ENCODE measurements around the gene PPFIA2.

Gene PPFIA2

DNA sequence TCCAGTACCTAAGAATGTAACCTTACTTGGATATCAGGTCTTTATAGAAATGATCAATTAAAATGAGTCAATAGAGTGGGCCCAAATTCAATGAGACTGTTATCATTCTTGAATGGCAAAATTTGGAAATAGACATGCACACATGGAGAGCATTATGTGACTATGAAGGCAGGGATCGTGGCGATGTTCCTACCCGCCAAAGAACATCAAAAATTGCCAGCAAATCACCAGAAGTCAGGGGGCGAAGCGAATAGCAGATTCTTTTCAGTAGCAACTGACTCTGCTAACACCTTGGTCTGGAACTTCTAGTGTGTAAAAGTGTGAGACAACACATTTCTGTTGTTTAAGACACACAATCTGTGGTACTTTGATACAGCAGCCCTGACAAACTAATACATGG lies 488.8 kb downstream of the PPFIA2 start:
- H3K9me3 ChIP-seq, result no peaks in the 10 kb centered on the region
- H3K4me1 ChIP-seq, result peaks cover 6% of the 10 kb centered on the region
- H3K27me3 ChIP-seq (ENCODE audit: low read depth), result no peaks in the 10 kb centered on the region
- no peak overlapping the region for H3K4me3 ChIP-seq
- no peak for DNase-seq (ENCODE audit: low spot score in 2 of 2)
- in situ Hi-C loops (cut with MboI; ENCODE audit: low sequenced_read_pairs), result no loop called here
- no peaks in the 10 kb centered on the region for H3K36me3 ChIP-seq (replicated peaks)

- Histone ChIP-seq H3K36me3 (replicated peaks) (no peaks in the 10 kb centered on the region), H3K9me3 (no peaks in the 10 kb centered on the region), H3K4me3 (no peak overlapping the region), H3K4me1 (peaks cover 13% of the 10 kb centered on the region), H3K27me3 (ENCODE audit: low read depth) (no peaks in the 10 kb centered on the region)
- DNase-seq (ENCODE audit: low spot score in 2 of 2), result no peak
- in situ Hi-C loops (cut with MboI; ENCODE audit: low sequenced_read_pairs), result no loop called here
Observed at GRCh38 chr12:81263072-81263471, 496.1 kb downstream of the PPFIA2 start.

GRCh38 chr12:81261508-81262207 lies 497.5 kb downstream of the PPFIA2 start:
- H3K4me3 ChIP-seq, result no peak overlapping the region
- H3K4me1 ChIP-seq, result peaks cover 13% of the 10 kb centered on the region
- H3K9me3 ChIP-seq, result no peaks in the 10 kb centered on the region
- peak in 1 of 2 experiments; percentile 22 for DNase-seq (ENCODE audit: low spot score in 2 of 2)
- no peaks in the 10 kb centered on the region for H3K27me3 ChIP-seq (ENCODE audit: low read depth)
- no peaks in the 10 kb centered on the region for H3K36me3 ChIP-seq (replicated peaks)
- in situ Hi-C loops (cut with MboI; ENCODE audit: low sequenced_read_pairs), result no loop called here

DNA sequence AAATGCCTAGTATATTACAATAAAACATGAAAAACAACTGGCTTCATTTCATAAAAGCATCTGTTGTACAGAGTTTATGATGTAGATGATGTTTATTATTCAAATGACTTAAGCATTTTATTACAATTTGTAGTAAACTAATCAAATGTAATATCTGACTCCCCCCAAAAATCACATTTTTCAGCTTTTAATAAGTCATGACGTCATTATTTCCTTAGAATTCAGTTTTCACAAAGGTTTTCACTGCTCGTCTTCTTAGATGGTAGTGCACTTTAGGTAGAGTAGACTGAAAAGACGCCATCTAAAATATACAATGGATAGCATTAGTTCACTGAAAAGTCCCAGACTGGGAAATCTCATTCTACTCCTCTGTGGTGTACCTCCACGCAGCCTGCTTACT lies 499.8 kb downstream of the PPFIA2 start:
- peaks cover 13% of the 10 kb centered on the region for H3K4me1 ChIP-seq
- H3K27me3 ChIP-seq (ENCODE audit: low read depth), result no peaks in the 10 kb centered on the region
- H3K36me3 ChIP-seq (replicated peaks), result no peaks in the 10 kb centered on the region
- in situ Hi-C loops (cut with MboI; ENCODE audit: low sequenced_read_pairs), result no loop called here
- H3K9me3 ChIP-seq, result no peaks in the 10 kb centered on the region
- DNase-seq (ENCODE audit: low spot score in 2 of 2), result no peak
- no peak overlapping the region for H3K4me3 ChIP-seq

GRCh38 chr12:81257947-81258551 lies 501.1 kb downstream of the PPFIA2 start:
- Histone ChIP-seq H3K9me3 (no peaks in the 10 kb centered on the region), H3K36me3 (replicated peaks) (no peaks in the 10 kb centered on the region), H3K4me3 (no peak overlapping the region), H3K4me1 (peaks cover 12% of the 10 kb centered on the region), H3K27me3 (ENCODE audit: low read depth) (no peaks in the 10 kb centered on the region)
- DNase-seq (ENCODE audit: low spot score in 2 of 2), result peak; percentile 24 to 64
- in situ Hi-C loops (cut with MboI; ENCODE audit: low sequenced_read_pairs), result no loop called here

GRCh38 chr12:81255947-81256346 lies 503.2 kb downstream of the PPFIA2 start:
- in situ Hi-C loops (cut with MboI; ENCODE audit: low sequenced_read_pairs), result no loop called here
- no peak for DNase-seq (ENCODE audit: low spot score in 2 of 2)
- no peak overlapping the region for H3K4me3 ChIP-seq
- no peaks in the 10 kb centered on the region for H3K9me3 ChIP-seq
- no peaks in the 10 kb centered on the region for H3K27me3 ChIP-seq (ENCODE audit: low read depth)
- H3K4me1 ChIP-seq, result no peaks in the 10 kb centered on the region
- no peaks in the 10 kb centered on the region for H3K36me3 ChIP-seq (replicated peaks)

DNA sequence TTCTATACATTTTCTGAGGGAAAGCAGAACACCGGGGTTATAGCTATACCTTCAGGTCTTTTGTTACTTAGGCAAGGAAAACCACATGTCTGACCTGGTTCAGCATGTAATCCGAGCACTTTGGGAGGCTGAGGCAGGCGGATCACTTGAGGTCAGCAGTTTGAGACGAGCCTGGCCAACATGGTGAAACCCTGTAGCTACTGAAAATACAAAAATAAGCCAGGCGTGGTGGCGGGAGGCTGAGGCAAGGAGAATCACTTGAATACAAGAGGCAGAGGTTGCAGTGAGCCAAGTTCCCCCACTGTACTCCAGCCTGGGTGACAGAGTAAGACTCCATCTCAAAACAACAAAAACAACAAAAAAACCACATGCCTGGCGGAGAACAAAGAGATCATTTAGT lies 503.7 kb downstream of the PPFIA2 start:
- no peak overlapping the region for H3K4me3 ChIP-seq
- no peaks in the 10 kb centered on the region for H3K4me1 ChIP-seq
- no peaks in the 10 kb centered on the region for H3K27me3 ChIP-seq (ENCODE audit: low read depth)
- no peaks in the 10 kb centered on the region for H3K36me3 ChIP-seq (replicated peaks)
- in situ Hi-C loops (cut with MboI; ENCODE audit: low sequenced_read_pairs), result no loop called here
- no peak for DNase-seq (ENCODE audit: low spot score in 2 of 2)
- no peaks in the 10 kb centered on the region for H3K9me3 ChIP-seq

DNA sequence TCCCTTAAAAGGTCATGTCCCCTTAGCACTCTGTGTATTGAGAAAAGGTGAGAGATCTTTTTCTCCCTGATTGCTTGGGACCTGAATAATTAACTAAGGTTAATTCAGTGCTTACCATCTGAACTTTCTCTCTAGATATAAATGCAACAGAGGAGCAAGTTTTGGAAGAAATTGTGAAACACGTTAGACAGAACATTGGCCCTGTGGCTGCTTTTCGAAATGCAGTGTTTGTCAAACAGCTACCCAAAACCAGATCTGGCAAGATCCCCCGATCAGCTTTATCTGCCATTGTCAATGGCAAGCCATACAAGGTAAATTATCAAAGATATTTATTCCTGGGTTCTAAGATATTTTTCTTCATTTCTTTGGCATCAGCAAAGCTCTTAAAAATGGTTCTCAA lies 505.8 kb downstream of the PPFIA2 start:
- in situ Hi-C loops (cut with MboI; ENCODE audit: low sequenced_read_pairs), result no loop called here
- Histone ChIP-seq H3K4me1 (no peaks in the 10 kb centered on the region), H3K36me3 (replicated peaks) (no peaks in the 10 kb centered on the region), H3K9me3 (no peaks in the 10 kb centered on the region), H3K27me3 (ENCODE audit: low read depth) (no peaks in the 10 kb centered on the region), H3K4me3 (no peak overlapping the region)
- no peak for DNase-seq (ENCODE audit: low spot score in 2 of 2)

GRCh38 chr12:81252228-81252627 lies 506.9 kb downstream of the PPFIA2 start:
- Histone ChIP-seq H3K4me1 (no peaks in the 10 kb centered on the region), H3K36me3 (replicated peaks) (no peaks in the 10 kb centered on the region), H3K4me3 (no peak overlapping the region), H3K9me3 (no peaks in the 10 kb centered on the region), H3K27me3 (ENCODE audit: low read depth) (no peaks in the 10 kb centered on the region)
- in situ Hi-C loops (cut with MboI; ENCODE audit: low sequenced_read_pairs), result no loop called here
- no peak for DNase-seq (ENCODE audit: low spot score in 2 of 2)

DNA sequence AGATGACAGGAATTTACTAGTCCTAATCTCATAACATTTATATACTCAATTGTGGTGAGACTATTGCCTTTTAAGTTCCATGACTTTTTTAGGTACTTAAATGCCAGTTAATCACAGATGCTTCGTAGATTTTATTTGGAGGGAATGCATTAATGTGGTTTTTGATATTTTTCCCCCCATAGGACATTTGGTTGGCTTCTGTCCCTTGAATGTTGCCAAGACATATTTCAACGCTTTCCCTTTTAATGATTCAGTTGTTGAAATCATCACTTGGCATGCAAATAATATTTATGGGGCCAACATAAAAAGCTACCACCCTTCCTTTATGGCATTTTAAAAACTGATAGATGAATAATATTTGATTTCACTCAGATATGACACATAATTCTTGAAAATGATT lies 509.2 kb downstream of the PPFIA2 start:
- no peak for DNase-seq (ENCODE audit: low spot score in 2 of 2)
- Histone ChIP-seq H3K27me3 (ENCODE audit: low read depth) (no peaks in the 10 kb centered on the region), H3K36me3 (replicated peaks) (no peaks in the 10 kb centered on the region), H3K4me1 (no peaks in the 10 kb centered on the region), H3K4me3 (no peak overlapping the region), H3K9me3 (no peaks in the 10 kb centered on the region)
- in situ Hi-C loops (cut with MboI; ENCODE audit: low sequenced_read_pairs), result no loop called here

DNA sequence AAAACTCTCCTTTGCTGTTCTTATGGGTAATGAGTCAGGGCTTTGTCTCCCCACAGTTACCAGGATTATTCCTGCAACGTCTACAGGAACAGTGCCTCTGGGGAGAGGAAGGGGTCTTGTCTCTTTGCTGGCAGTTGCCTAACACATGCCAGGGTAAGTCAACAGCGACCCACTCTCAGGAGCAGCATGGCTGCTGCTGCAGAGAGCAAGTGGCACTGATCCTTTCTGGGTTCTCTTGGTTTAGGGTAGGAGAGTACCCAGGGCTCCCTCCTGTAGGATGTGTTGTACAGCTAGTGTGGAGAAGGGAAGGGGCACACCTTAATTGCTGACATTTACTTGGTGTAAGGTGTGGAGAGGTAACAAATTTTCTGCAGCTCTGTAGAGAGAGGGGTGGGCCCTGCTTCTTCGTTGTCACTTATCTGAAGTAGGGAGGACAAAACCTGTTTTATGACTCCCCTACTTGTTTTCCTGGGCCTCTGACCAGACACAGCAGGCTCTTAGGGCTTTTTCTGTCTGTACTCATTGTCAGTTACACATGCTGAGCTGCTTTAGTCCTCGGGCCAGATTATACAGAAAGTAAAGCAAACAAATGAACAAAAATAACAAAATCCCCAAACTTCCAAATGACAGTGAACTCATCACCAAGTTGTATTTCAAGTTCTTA lies 513.1 kb downstream of the PPFIA2 start:
- H3K27me3 ChIP-seq (ENCODE audit: low read depth), result no peaks in the 10 kb centered on the region
- DNase-seq (ENCODE audit: low spot score in 2 of 2), result no peak
- H3K4me1 ChIP-seq, result no peaks in the 10 kb centered on the region
- no peaks in the 10 kb centered on the region for H3K36me3 ChIP-seq (replicated peaks)
- no peak overlapping the region for H3K4me3 ChIP-seq
- no peaks in the 10 kb centered on the region for H3K9me3 ChIP-seq
- in situ Hi-C loops (cut with MboI; ENCODE audit: low sequenced_read_pairs), result no loop called here

DNA sequence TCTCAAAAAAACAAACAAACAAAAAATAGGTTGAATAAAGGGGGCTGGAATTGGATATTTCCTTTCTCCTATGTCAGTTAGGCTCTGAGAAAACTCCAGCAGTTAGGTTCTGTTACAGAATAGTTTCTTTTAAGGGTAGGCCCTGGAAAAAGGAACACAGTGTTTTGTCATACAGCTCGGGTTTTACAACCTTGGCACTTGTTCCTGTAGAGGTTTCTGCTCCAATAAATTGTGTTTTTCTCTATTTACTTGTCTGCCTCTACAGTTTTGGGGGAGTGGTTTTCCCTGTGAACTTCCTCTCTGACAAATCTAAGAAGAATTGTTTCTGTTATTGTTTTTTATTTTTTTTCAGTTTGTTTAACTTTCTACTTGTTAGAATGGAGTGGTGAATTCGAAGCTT lies 513.7 kb downstream of the PPFIA2 start:
- in situ Hi-C loops (cut with MboI; ENCODE audit: low sequenced_read_pairs), result no loop called here
- Histone ChIP-seq H3K4me1 (no peaks in the 10 kb centered on the region), H3K4me3 (no peak overlapping the region), H3K36me3 (replicated peaks) (no peaks in the 10 kb centered on the region), H3K27me3 (ENCODE audit: low read depth) (no peaks in the 10 kb centered on the region), H3K9me3 (no peaks in the 10 kb centered on the region)
- no peak for DNase-seq (ENCODE audit: low spot score in 2 of 2)

DNA sequence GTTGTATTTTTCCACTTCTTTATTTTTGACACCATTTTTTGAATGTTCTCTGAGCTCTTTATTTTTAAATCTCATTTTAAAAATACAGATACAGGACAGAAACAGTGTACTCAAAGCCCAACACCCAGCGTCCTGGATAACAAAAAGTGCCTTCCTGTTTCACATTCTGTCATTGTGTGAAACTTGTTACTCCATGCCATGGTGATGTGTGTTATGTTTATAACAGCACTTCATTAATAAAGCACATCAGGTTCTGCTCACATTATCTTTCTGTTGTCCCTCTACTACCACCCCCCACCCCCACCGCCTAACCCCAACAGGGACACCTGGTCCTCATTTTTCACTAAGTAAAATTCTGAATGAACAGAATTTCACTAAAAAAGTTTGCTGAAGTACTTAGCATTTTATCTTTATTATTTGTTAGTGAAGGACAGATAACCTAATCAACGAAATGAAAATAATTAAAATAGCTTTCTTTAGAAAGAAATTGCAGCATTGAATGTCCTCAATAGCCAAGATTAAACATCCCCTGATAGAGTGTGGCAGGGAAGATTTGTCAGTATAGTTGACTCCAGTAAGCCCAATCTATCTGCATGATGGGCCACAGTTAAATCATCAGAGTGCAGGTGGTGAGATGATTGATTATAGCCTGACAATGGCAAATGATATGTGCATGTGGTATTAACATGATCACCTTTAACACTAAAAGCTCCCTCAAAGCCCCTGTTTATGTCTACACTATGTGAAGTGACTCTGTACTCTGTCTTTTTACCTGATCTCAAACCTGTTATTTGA lies 527.4 kb downstream of the PPFIA2 start:
- Histone ChIP-seq H3K9me3 (no peaks in the 10 kb centered on the region), H3K4me3 (no peak overlapping the region), H3K4me1 (peaks cover 11% of the 10 kb centered on the region), H3K27me3 (ENCODE audit: low read depth) (no peaks in the 10 kb centered on the region; the same call in 1 of the 2 replicates), H3K36me3 (replicated peaks) (no peaks in the 10 kb centered on the region)
- in situ Hi-C loops (cut with MboI; ENCODE audit: low sequenced_read_pairs), result no loop called here
- DNase-seq (ENCODE audit: low spot score in 2 of 2), result no peak

DNA sequence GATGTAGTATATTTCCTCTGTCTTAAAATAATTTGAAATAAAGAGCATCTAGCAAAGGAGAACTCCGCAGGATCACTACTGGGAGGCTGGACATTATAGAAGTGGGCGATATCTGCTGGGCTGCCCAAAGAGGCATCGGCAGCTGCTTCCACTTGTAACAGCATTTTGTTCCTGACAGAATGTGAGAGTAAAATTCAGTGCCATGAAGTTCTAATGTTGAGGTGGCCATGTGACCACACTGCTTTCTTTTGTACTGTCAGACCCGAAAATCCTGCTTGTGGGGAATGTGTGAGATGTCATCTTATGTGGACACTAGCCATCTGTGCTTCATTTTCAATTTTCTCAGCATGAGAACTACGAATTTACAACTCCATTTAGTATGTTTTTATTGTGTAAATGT lies 529.4 kb downstream of the PPFIA2 start:
- Histone ChIP-seq H3K9me3 (no peaks in the 10 kb centered on the region), H3K27me3 (ENCODE audit: low read depth) (no peaks in the 10 kb centered on the region; the same call in 1 of the 2 replicates), H3K36me3 (replicated peaks) (no peaks in the 10 kb centered on the region), H3K4me1 (peaks cover 11% of the 10 kb centered on the region), H3K4me3 (no peak overlapping the region)
- in situ Hi-C loops (cut with MboI; ENCODE audit: low sequenced_read_pairs), result no loop called here
- peak in 1 of 2 experiments; percentile 21 for DNase-seq (ENCODE audit: low spot score in 2 of 2)
